Muscle of leg (tissue), 11 donors: ENCODE data around the gene CARM1. TPM values are rescaled to one million over a fixed set of nuclear protein-coding genes. Genes with fewer than 3 reads are reported as not detected.
"Not testable (repeated sequence)": the region's sequence is repeated elsewhere in the genome, so short reads cannot be mapped to it uniquely, and the experiment has no call there.

Experiments
- DNase-seq: peaks from one replicate; pipeline ENCODE4 v3.0.0; 2013
- H3K27ac ChIP-seq: one replicate; pipeline ENCODE4 v1.5.1; 2013; ENCODE audit warnings: mild to moderate bottlenecking, low read length, control low read depth
- H3K27me3 ChIP-seq: one replicate; pipeline ENCODE4 v1.6.1; 2013; ENCODE audit warnings: low read length; ENCODE audit not compliant: control insufficient read depth, insufficient read depth
- H3K36me3 ChIP-seq: one replicate; pipeline ENCODE4 v1.6.1; 2013; ENCODE audit warnings: low read length; ENCODE audit not compliant: control insufficient read depth, insufficient read depth
- H3K4me1 ChIP-seq: one replicate; pipeline ENCODE4 v1.6.1; 2013; ENCODE audit warnings: low read length; ENCODE audit not compliant: control insufficient read depth, insufficient read depth
- H3K4me3 ChIP-seq: one replicate; pipeline ENCODE4 v1.5.1; 2013; ENCODE audit warnings: low read length, control low read depth
- H3K9me3 ChIP-seq: replicated peaks from 2 replicates; pipeline ENCODE4 v1.6.1; 2013; ENCODE audit warnings: low read depth, low read length; ENCODE audit not compliant: control insufficient read depth
- WGBS: methylation state at CpG from one replicate; pipeline ENCODE4 v1.1.5; 2013; ENCODE audit warnings: missing lambda C conversion rate; ENCODE audit not compliant: insufficient coverage; 5-methylcytosine and 5-hydroxymethylcytosine counted together
- polyA plus RNA-seq, 8 donors: library from polyadenylated mRNA; unstranded; fragments of 120-200 nt; gene quantifications; one replicate each; pipeline versions ENCODE4 v1.2.1 to v1.2.3, GENCODE V29; 2013; ENCODE audit warnings: inconsistent platforms in 1 of 8, low replicate concordance in 1 of 8; ENCODE audit not compliant: insufficient read length in 8 of 8, insufficient read depth in 1 of 8
- total RNA-seq: library from RNA; stranded (reverse); fragments of 120-200 nt; gene quantifications from one replicate; pipeline ENCODE4 v1.2.4, GENCODE V29; 2013

Gene CARM1
- total and polyA plus RNA-seq, 9 donors, result 21.4 to 72.1 (median 61.1) TPM

DNA sequence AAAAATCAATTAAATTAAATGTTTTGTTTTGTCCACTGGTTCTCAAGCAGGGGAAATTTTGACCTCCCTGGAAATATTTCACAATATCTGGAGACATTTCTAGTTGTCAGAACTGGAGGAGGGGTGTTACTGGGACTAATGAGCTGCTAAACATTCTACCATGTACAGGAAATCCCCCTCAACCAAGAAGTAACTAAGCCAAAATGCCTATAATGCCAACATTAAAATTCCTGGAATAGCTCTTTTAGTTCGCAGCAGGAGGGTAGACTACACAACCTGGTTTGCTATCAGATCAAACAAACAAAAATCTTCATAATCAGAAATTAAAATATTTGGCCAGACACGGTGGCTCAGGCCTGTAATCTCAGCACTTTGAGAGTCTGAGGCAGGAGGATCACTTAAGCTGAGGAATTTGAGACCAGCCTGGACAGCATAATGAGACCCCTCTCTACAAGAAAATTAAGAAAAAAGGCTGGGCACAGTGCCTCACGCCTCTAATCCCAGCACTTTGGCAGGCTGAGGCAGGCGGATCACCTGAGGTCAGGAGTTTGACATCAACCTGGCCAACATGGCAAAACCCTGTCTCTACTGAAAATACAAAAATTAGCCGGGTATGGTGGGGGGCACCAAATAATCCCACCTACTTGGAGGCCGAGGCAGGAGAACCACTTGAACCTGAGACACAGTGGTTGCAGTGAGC is 75.8 kb downstream of the CARM1 start:
- H3K9me3 ChIP-seq, result no peaks in the 10 kb centered on the region
- peaks cover 13% of the 10 kb centered on the region for H3K4me1 ChIP-seq
- H3K4me3 ChIP-seq, result no peak overlapping the region
- no CpG with 5 or more reads among the region's 6 CpGs for WGBS
- H3K27ac ChIP-seq, result no peak overlapping the region
- H3K36me3 ChIP-seq, result no peaks in the 10 kb centered on the region
- no peaks in the 10 kb centered on the region for H3K27me3 ChIP-seq
- no peak for DNase-seq

DNA sequence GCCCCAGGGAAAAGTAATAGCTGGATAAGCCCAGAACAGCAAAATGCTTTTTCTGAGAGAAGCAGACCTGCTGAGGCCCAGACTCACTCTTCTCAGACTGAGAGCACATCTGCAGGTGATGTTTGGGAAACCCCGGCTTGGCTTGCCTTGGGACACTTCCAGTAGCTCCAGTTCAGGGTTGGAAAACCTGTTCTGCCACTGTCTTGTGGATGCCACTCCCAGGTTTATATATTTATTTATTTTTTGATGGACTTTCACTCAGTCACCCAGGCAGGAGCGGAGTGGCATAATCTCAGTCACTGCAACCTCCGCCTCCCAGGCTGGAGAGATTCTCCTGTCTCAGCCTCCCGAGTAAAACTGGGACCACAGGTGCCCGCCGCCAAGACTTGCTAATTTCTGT is 81.5 kb downstream of the CARM1 start:
- Histone ChIP-seq H3K27me3 (no peaks in the 10 kb centered on the region), H3K4me3 (no peak overlapping the region), H3K36me3 (no peaks in the 10 kb centered on the region), H3K4me1 (peaks cover 5% of the 10 kb centered on the region), H3K9me3 (no peaks in the 10 kb centered on the region), H3K27ac (no peak overlapping the region)
- DNase-seq, result no peak
- 100% methylated on average over 2 of the region's 6 CpGs for WGBS

GRCh38 chr19:10959277-10959968 is 88.1 kb downstream of the CARM1 start:
- H3K4me1 ChIP-seq, result peaks cover 23% of the 10 kb centered on the region
- not testable (repeated sequence) for H3K27ac ChIP-seq, H3K27me3 ChIP-seq, H3K9me3 ChIP-seq, H3K36me3 ChIP-seq, DNase-seq, H3K4me3 ChIP-seq
- WGBS, result 96% methylated on average over 13 of the region's 19 CpGs

DNA sequence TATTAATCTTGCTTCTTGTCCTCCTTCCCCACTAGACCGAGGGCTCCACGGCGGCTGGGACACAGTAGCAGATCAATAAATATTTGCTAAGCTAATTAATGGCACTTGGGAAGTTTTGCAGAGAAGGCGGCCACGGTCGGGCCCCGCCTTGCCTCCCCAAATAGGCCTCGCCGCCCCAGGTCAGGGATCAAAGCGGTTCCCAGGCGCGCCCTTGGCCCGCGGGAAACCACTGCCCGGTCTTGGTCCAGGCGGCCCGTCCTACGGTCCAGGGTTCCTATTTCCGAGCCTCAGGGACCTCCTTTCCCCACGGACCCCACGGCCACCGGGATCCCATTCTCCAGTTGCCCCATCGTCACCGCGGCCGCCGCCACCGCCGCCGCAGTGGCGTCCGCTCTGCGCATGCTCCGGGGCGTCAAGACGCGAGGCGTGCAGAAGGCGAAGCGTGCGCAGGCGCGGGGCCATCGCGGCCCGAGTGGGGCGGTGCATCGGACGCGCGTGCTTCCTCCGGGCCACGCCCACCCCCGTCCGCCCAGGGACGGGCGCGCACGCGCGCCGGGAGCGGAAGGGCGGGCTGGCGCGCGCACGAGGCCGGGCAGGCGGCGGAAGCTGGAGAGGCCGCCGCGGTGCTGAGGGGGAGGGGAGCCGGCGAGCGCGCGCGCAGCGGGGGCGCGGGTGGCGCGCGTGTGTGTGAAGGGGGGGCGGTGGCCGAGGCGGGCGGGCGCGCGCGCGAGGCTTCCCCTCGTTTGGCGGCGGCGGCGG is 89.1 kb downstream of the CARM1 start, which contains the start of gene SMARCA4:
Gene SMARCA4 (plus strand): TSS at position 717 of the 759 bp plus-strand sequence. CDS start 23,122 bp downstream, outside the sequence.
- under 1% methylated on average over 96 of the region's 100 CpGs for WGBS
- Histone ChIP-seq H3K27ac (peak within 1 kb of the TSS; percentile 93), H3K27me3 (no peaks in the 10 kb centered on the region), H3K4me1 (peaks cover 34% of the 10 kb centered on the region), H3K4me3 (peak within 1 kb of the TSS; percentile 92), H3K36me3 (peaks cover 4% of the 10 kb centered on the region), H3K9me3 (no peaks in the 10 kb centered on the region)
- peak; percentile 99 for DNase-seq

GRCh38 chr19:10961073-10961860 is 89.9 kb downstream of the CARM1 start:
- Histone ChIP-seq H3K4me3 (peak overlapping the region; percentile 89), H3K27me3 (no peaks in the 10 kb centered on the region), H3K27ac (peak overlapping the region; percentile 91), H3K4me1 (peaks cover 34% of the 10 kb centered on the region), H3K36me3 (peaks cover 4% of the 10 kb centered on the region), H3K9me3 (no peaks in the 10 kb centered on the region)
- DNase-seq, result peak; percentile 62
- under 1% methylated on average over 89 of the region's 92 CpGs for WGBS

GRCh38 chr19:10962863-10963262 is 91.5 kb downstream of the CARM1 start:
- Histone ChIP-seq H3K4me1 (peaks cover 36% of the 10 kb centered on the region), H3K9me3 (no peaks in the 10 kb centered on the region), H3K27ac (no peak overlapping the region), H3K4me3 (no peak overlapping the region), H3K36me3 (peaks cover 4% of the 10 kb centered on the region), H3K27me3 (no peaks in the 10 kb centered on the region)
- 91% methylated on average over 4 of the region's 10 CpGs for WGBS
- DNase-seq, result no peak

- 81% methylated on average over 3 of the region's 4 CpGs for WGBS
Observed at GRCh38 chr19:10963865-10964264, 92.5 kb downstream of the CARM1 start.

GRCh38 chr19:10964903-10965302 is 93.5 kb downstream of the CARM1 start:
- Histone ChIP-seq H3K36me3 (peaks cover 4% of the 10 kb centered on the region), H3K4me1 (peaks cover 42% of the 10 kb centered on the region), H3K9me3 (no peaks in the 10 kb centered on the region), H3K4me3 (no peak overlapping the region), H3K27ac (peak overlapping the region; percentile 21), H3K27me3 (no peaks in the 10 kb centered on the region)
- no peak for DNase-seq
- 85% methylated on average over 3 of the region's 4 CpGs for WGBS

More at GRCh38 chr19:10963865-10964264, 92.5 kb downstream of the CARM1 start:
- no peak overlapping the region for H3K27ac ChIP-seq
- peaks cover 45% of the 10 kb centered on the region for H3K4me1 ChIP-seq
- H3K4me3 ChIP-seq, result no peak overlapping the region
- no peaks in the 10 kb centered on the region for H3K9me3 ChIP-seq
- H3K36me3 ChIP-seq, result peaks cover 4% of the 10 kb centered on the region
- no peaks in the 10 kb centered on the region for H3K27me3 ChIP-seq
- DNase-seq, result no peak

- WGBS, result 60% methylated on average over 1 of the region's 6 CpGs
- H3K4me3 ChIP-seq, result no peak overlapping the region
- no peaks in the 10 kb centered on the region for H3K9me3 ChIP-seq
- H3K36me3 ChIP-seq, result peaks cover 4% of the 10 kb centered on the region
- H3K4me1 ChIP-seq, result peaks cover 41% of the 10 kb centered on the region
- H3K27ac ChIP-seq, result no peak overlapping the region
- no peak for DNase-seq
- H3K27me3 ChIP-seq, result no peaks in the 10 kb centered on the region
Observed at GRCh38 chr19:10965398-10965797, 94.0 kb downstream of the CARM1 start.
